MM.1S (cell line): ENCODE measurements around the gene NCKAP5.

Experiments used
- EZH2phosphoT487 ChIP-seq: fragments of 300-600 bp; sonication (generic); IDR thresholded peaks from 2 replicates; pipeline ENCODE4 v1.6.1; 2018; ENCODE audit warnings: antibody characterized with exemption, low read length
- TF ChIP-seq, protein P1 (sequence below): fragments of 300-600 bp; sonication (generic); IDR thresholded peaks from 2 replicates; pipeline ENCODE4 v1.5.1; 2016; ENCODE audit warnings: antibody characterized with exemption, low read length, mixed read lengths

DNA sequence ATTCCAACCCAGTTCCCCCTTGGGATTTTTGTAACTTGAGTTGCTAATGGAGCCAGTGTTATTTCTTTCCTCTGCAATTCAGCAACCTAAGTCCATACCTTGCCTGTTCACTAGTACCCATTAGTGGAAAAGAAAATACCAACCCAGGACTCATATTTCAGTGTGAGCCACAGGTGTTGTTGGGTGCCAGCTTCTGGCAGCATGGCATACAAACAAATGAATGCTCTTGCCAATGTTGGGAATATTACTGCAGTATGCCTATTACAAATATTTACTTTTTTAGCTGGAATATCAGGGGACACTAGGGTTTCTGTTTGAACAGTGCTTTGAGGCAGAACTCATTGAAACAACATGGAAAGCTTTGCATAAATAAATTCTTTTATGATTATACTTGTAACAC is 130.2 kb downstream of the NCKAP5 start:
- TF ChIP-seq, protein P1, sequence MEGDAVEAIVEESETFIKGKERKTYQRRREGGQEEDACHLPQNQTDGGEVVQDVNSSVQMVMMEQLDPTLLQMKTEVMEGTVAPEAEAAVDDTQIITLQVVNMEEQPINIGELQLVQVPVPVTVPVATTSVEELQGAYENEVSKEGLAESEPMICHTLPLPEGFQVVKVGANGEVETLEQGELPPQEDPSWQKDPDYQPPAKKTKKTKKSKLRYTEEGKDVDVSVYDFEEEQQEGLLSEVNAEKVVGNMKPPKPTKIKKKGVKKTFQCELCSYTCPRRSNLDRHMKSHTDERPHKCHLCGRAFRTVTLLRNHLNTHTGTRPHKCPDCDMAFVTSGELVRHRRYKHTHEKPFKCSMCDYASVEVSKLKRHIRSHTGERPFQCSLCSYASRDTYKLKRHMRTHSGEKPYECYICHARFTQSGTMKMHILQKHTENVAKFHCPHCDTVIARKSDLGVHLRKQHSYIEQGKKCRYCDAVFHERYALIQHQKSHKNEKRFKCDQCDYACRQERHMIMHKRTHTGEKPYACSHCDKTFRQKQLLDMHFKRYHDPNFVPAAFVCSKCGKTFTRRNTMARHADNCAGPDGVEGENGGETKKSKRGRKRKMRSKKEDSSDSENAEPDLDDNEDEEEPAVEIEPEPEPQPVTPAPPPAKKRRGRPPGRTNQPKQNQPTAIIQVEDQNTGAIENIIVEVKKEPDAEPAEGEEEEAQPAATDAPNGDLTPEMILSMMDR = no peak
- no peak for TF ChIP-seq EZH2phosphoT487
